Ramos (cell line): ENCODE results near the gene ANKRD39.

Experiments used
- in situ Hi-C: fragments of 300-500 bp; cut with MboI; formaldehyde crosslinking; loops from one replicate; pipeline ENCODE4 v1.14.3; 2022; ENCODE audit warnings: low sequenced_read_pairs; ENCODE audit not compliant: unreplicated experiment

Gene ANKRD39

DNA sequence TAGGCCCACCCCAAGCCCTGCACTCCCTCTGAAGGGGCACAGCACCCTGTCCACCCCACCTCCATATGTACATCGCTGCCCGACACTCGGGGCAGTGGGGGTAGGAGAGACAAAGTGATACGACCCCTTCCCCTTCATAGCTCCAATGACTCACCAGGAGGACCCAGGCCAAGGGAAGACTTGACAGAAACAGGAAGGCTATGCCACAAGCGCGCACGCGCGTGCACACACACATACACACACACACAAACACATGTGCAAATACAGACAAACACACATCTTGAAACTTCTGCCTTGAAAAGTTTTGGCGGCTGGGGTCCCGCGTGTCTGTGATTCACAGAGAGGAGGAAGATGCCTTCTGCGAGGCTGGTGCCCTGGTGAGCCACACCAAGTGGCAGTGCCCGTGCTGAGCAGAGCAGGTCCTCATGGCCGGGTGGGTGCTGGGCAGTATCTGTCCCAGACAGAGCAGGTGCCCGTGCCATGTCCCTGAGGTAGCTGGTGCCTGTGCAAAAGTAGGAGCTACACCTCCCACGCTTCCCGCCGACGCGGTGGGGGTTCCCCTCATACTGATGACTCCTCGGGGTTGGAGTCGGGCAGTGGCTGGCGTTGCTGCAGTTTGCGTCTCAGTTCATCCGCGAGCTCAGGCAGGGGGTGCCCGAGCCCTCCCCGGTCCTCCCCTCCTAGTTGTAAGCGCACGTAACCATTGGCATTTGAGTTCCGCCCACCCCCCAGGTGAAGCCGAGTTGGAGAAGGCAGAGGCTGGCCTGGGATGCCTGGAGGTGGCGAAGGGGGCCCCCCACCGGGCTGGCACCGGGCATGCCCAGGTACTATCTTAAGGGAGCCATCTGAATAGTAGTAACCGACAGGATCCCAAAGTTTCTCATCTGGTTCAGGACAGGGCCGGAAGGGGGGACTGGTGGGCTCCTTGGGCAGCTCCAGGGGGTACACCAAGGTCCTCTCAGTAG lies 2.5 kb upstream of the ANKRD39 start:
- in situ Hi-C loops: no loop called here

DNA sequence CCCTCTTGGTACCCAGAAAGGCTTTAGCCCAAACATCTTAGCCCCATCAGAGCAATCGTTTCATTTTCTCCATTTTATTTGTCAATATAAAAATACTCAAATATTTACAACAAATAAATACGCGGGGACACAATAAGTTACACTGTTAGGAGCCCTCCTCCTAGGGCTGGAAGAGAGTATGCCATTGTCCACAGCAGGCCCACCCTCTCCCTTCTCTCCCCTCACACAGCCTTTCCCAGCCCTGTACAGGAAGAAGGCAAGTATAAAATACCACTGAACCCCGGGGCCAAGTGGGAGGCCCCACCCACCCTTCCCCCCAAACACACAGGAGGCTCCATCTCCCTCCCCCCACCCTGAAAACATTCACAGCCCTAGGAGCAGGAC lies 1.9 kb upstream of the ANKRD39 start:
- in situ Hi-C loops: loop anchor here (5.0 kb wide), 1 partner anchor 88 kb away; no protein-coding TSS in a partner anchor

GRCh38 chr2:96859099-96859649 lies 1.4 kb upstream of the ANKRD39 start:
- in situ Hi-C loops: loop anchor here (5.0 kb wide), 1 partner anchor 88 kb away; no protein-coding TSS in a partner anchor

DNA sequence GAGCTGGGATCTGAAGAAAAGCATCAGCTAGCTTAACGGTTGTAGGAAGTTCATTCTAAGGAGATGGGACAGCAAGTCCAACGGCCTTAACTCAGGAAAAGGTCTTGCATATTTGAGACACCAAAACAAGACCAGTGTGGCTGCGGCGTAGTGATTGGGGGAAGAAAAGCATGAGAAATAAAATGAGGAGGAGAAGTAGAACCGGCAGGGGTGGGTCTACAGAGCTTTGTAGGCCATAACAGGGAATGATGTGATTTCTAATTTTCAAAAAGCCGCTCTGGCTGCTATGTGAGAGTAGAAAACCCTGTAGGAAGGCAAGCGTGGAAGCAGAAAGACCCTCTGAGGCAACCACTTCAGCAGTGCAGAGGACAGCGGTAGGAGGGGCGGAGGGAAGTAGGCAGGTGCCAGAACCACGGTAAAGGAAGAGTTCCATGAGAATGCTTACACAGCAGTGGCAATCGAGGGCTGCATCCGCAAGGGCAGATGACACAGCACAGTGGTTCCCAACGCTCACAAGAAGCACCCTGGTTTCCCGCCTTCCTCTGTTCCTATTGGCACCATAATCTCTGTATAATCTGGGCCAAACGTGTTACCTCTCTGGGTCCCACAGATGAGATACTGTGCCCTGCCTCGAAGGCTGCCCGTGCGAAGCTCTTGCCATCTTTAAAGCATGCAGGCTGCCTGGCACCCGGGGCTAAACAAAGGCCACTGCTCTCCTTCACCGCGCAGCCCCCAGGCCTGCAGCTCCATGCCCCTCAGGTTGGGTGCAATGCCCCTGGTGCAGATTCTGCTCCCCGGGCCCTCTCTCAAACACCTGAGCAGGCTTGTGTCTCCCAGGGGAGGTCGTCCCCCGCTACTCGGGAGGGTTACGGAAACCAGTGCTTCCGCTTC lies 795 bp downstream of the ANKRD39 start:
- in situ Hi-C loops: loop anchor here (5.0 kb wide), 1 partner anchor 90 kb away; no protein-coding TSS in a partner anchor

DNA sequence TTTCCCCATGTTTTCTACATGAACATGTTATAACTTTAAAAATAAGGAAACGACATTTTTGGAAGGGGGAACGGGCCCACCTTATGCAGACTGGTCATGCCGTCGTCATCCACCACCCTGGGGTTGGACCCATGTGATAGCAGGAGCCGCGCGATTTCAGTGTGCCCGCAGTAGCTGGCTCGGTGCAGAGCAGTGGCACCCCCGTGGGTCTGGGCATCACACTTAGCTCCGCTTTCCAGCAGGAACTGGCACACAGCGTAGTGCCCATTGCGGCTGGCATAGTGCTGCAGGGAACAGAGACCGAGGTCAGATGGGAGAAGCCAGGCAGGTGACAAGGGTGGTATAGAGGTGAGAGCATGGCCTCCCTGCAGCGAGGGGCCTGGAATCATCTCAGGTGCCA lies 4.5 kb downstream of the ANKRD39 start:
- in situ Hi-C loops: no loop called here

DNA sequence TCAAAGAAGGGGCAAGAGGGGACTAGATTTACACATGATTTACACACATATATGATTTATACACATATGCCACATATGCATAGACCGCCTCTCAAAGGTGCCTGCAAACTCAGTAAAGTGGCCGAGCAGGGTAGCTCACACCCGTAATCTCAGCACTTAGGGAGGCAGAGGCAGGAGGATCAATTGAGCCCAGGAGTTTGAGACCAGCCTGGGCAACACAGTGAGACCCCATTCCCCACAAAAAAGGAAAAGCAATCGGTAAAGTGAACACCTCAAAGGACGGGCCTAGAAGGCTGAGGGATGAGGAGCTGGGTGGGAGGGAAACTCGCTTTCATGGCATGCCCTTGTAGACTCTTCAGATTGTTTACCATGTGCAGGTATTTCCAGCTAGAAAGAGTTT lies 5.1 kb downstream of the ANKRD39 start:
- in situ Hi-C loops: no loop called here

- in situ Hi-C loops: no loop called here
These were observed 9.6 kb downstream of the ANKRD39 start for GRCh38 chr2:96848264-96848663.

DNA sequence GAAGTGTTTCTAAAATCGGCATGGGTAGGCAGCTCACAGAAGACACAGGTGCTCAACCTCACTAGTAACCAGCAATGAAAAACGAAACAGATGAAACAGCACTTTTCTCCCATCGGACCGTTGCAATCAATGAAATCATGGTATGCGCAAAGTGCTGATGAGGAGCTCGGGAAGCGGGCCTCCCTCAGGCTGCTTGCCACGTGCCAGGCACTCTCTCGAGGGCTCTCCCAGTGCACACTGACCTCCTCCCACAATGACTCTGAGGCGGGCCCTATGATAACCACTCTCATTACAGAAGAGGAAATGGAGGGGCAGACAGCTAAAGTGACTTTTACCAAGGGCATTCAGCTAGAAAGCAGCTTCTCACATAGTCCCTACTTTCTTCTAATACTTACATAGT lies 10.2 kb downstream of the ANKRD39 start:
- in situ Hi-C loops: no loop called here

DNA sequence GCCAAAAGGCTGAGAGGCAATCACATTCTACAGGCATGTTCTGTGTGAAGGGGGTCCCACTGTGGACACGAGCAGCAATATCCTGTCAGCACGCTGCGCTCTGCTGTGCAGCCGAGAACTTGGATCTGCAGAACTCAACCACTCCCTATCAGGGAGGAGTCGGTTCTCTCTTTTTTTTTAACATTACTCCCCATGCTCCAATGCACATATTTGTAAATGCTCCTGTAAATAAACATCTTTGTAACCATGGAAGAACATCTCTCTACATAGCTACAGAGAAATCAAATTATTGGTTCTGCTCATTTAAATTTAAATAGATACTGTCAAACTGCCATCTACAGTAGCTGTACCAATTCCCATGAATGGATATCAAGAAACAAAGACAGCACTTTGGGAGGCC lies 11.0 kb downstream of the ANKRD39 start:
- in situ Hi-C loops: no loop called here

DNA sequence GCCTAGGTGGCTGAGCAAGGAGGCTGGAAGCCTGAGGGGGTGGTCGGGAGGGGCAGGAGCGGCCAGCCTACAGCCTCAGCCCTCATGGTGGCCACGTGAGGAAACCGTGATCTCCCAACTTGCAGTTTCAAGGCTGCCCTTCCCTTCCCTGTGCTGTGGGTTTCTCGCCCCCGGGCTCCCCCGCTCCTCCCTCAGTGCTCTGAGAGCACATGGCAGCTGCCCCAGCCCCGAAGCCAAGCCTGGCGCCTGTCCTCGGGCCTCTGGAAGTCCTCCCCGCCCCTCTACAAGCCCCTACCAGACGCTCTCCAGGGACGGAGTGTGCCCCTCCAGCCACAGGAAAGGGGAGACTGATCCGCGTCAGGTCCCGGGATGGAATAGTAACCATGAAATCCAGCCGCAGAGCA lies 13.4 kb downstream of the ANKRD39 start:
- in situ Hi-C loops: no loop called here

DNA sequence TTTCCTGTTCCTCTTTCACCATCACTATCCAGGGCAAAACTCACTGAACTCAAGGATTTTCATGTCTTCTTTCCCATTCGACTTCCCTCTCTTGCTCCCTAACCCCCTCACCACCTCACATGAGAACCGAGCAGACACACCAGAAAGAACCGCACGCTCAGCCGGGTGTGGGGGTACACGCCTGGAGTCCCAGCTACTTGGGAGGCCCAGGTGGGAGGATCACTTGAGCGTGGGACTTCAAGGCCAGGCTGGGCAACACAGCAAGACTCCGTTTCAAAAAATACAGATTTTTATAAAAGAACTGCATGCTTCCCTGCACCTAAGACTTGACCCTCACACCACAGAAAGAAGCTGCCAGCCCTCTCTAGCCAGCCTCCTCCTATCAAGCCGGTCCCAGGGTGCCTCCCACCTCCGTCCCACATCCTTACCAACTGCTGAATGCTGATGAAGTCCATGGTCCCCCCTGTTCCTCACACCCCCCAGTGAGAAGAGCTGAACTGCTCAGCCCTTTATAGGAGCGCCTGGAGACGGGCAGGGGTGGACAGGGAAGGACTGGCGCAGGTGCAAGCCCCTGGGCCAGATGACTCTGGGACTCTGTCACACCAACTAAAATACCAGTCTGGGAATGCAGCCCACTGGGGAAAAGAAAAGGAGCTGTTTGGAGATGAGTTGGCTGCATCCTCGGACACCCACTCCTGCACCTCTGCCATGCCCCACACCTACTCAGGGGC lies 14.1 kb downstream of the ANKRD39 start, which contains the start of gene ANKRD23:
Gene ANKRD23 (minus strand): TSS at position 484 of the 731 bp plus-strand sequence. CDS start 29 bp downstream, at position 455.
- in situ Hi-C loops: no loop called here

GRCh38 chr2:96842600-96842999 lies 15.2 kb downstream of the ANKRD39 start:
- in situ Hi-C loops: no loop called here

GRCh38 chr2:96841701-96842495 lies 15.9 kb downstream of the ANKRD39 start:
- in situ Hi-C loops: no loop called here

DNA sequence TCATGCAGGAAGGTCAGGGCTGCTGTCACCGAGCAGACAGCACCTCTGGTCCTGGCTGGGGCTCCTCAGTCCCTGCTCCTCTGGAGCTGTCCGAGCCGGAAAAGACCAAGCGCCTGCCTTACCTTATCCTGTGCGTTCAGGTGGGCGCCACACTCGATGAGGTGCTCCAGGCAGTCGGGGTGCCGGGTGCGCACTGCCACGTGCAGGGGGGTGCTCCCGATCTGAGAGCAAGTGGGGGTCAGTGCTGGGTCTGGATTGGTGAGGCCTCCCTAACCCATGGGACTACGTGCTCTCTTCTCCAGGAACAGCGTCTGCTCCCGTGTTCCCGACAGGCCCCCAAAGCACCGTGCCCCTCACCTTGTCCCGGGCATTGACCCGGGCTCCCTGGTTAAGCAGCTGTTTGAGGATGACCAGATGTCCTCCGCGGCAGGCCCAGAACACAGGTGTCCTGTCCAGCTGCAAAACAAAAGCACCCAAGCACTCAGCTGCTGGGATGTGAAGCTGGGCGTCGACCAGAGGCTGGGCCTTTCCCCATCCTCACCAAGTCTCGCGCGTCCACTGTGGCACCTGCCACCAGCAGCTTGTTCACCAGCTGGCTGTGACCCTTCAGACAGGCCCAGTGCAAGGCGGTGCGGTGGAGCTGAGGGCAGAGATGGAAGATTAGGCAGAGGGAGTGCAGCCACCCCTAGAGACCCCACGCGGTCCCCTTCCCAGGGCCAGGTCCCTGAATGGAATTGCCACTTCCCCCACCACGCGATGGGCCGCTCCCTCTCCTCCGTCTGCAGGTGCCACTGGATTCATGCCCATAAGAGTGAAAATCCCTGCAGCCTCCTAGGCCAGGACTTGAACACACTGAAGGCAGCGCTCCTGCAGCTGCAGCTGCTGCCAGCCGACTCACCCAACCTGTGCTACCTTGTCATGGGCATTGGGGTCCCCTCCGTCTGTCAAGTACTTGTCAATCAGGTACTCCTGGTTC lies 17.7 kb downstream of the ANKRD39 start:
- in situ Hi-C loops: no loop called here

GRCh38 chr2:96839293-96839874 lies 18.4 kb downstream of the ANKRD39 start:
- in situ Hi-C loops: no loop called here

DNA sequence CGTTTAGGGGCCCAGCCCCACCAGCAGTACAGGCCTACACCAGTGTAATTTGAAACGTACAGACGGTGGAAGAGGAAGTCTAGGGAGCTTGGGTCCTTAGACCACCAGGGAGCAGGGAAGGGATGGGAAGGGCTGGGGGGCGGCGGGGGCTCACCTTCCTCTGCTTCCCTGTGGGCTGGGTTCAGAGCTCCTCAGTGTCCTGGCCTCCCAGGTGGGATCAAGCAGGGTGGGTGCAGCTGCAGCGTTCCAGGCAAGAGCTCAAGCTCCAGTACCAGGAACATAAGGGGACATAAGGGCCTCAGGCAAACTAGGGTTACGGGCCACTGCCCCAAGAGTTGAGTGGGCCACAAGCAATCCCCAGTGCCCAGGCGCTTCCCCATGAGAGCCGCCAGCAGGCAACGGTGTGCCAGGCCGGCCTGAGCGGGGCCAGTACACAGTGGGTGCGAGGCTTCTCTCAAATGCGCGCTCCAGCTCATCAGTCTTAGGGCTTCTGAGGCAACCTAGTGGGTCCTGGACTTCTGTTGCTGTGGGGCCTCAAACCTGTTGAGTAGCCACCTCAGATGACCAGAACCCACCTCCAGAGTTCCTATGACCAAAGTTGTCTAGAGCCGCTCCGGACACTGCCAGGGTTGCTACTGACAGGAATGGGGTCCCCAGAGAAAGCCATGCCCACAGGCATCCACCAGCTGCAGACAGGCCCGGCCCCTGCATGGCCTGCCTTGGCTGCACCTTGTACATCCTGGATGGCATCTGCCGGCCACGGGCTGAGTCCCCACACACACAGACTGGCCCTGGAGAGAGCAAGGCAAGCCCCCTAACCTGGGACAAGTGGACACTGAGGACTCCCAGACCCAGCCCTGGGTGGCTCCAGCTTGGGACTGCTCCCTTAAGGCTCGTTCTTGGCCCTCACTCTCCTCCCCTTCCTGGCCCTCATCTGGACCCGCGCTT lies 19.2 kb downstream of the ANKRD39 start:
- in situ Hi-C loops: no loop called here
